Large intestine (tissue), 3 donors: Measurements from ENCODE around the gene ITPKB. TPM values are rescaled to one million over a fixed set of nuclear protein-coding genes. Genes with fewer than 3 reads are reported as not detected.

Source experiments
- DNase-seq, 2 donors: peaks; one replicate each; pipeline versions ENCODE4 v3.0.0 to v3.0.0-alpha.2; 2013
- H3K27ac ChIP-seq: one replicate; pipeline ENCODE4 v1.5.1; 2013; ENCODE audit warnings: low read length
- H3K27me3 ChIP-seq: 2 replicates; pipeline ENCODE4 v1.6.1; 2013; ENCODE audit warnings: low read length; ENCODE audit not compliant: control insufficient read depth, insufficient read depth
- H3K36me3 ChIP-seq: 2 replicates; pipeline ENCODE4 v1.6.1; 2013; ENCODE audit warnings: low read length; ENCODE audit not compliant: control insufficient read depth, insufficient read depth
- H3K4me1 ChIP-seq: one replicate; pipeline ENCODE4 v1.6.1; 2013; ENCODE audit warnings: low read length; ENCODE audit not compliant: control insufficient read depth, insufficient read depth
- H3K4me3 ChIP-seq: one replicate; pipeline ENCODE4 v1.5.1; 2013; ENCODE audit warnings: low read length
- H3K9me3 ChIP-seq: one replicate; pipeline ENCODE4 v1.6.1; 2013; ENCODE audit warnings: mild to moderate bottlenecking, low read depth, low read length, moderate library complexity; ENCODE audit not compliant: control insufficient read depth
- WGBS: methylation state at CpG from one replicate; pipeline ENCODE4 v1.1.5; 2013; ENCODE audit warnings: low lambda C conversion rate; ENCODE audit not compliant: insufficient coverage; 5-methylcytosine and 5-hydroxymethylcytosine counted together
- polyA plus RNA-seq: library from polyadenylated mRNA; unstranded; fragments of 120-200 nt; gene quantifications from one replicate; pipeline ENCODE4 v1.2.1, GENCODE V29; 2013

The ITPKB gene
- polyA plus RNA-seq, 1 donor: 13.0 TPM

DNA sequence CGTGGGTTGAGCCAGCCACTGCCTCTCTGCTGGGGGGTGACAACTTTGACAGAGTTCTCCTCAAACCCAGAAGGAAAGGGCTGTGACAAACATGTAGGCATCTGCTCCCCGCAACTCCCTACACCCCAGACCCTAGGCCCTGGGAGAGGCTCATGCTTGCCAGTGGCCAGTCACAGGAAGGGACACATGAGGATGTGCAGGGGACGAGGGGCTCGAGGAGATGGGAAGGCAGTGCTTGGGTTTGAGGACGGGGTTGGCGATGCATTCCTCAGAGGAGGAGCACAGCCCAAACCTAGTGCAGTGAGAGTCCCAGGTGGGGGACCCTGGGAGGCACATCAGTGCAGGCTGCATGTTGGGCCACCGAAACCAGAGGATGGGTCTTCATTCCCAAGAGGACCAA lies 128.4 kb downstream of the ITPKB start:
- WGBS: no CpG with 5 or more reads among the region's 7 CpGs
- Histone ChIP-seq H3K27me3 (peaks cover 19% of the 10 kb centered on the region), H3K36me3 (no peaks in the 10 kb centered on the region), H3K4me1 (peaks cover 2% of the 10 kb centered on the region), H3K4me3 (no peak overlapping the region), H3K27ac (no peak overlapping the region), H3K9me3 (no peaks in the 10 kb centered on the region)
- no peak for DNase-seq

DNA sequence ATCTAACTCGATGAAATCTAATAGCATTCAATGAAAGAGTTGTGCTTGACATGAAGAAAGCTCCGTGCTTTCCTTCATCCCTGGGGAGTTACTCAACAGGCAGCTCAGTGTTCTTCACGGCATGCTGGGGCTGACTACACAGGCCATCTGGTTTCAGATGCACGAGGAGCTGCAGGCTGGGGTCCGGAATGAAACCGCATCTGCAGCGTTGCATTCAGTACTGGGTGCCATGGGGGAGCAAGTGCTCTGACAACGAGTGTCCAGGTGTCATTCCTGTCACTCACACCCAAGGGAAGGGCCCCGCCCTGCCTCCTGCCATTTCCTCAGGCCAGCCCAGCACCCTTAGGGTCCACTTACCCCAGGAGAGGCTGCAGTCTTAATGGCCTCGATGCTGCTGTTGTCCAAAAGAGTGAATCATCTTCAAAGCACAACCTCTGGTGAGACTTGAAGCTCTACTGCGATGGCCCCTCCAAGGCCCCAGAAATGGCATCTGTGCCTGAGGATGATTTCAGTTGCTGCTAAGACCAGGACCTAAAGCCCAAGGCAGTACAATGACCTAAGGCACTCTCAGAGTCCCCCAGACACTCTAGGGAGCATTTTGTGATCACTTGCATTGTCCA lies 129.1 kb downstream of the ITPKB start:
- peaks cover 2% of the 10 kb centered on the region for H3K4me1 ChIP-seq
- WGBS: no CpG with 5 or more reads among the region's 11 CpGs
- no peak for DNase-seq
- H3K36me3 ChIP-seq: no peaks in the 10 kb centered on the region
- no peak overlapping the region for H3K27ac ChIP-seq
- H3K9me3 ChIP-seq: no peaks in the 10 kb centered on the region
- no peak overlapping the region for H3K4me3 ChIP-seq
- H3K27me3 ChIP-seq: peaks cover 19% of the 10 kb centered on the region

- no peak overlapping the region for H3K4me3 ChIP-seq
- peaks cover 19% of the 10 kb centered on the region for H3K27me3 ChIP-seq
- H3K9me3 ChIP-seq: no peaks in the 10 kb centered on the region
- H3K36me3 ChIP-seq: no peaks in the 10 kb centered on the region
- peaks cover 2% of the 10 kb centered on the region for H3K4me1 ChIP-seq
- no peak overlapping the region for H3K27ac ChIP-seq
- WGBS: 87% methylated on average over 7 of the region's 18 CpGs
- peak; percentile 43 to 59 for DNase-seq
Measured at GRCh38 chr1:226608699-226609505, 130.2 kb downstream of the ITPKB start.

GRCh38 chr1:226607821-226608220 lies 131.3 kb downstream of the ITPKB start:
- H3K36me3 ChIP-seq: no peaks in the 10 kb centered on the region
- DNase-seq: no peak
- H3K4me1 ChIP-seq: peaks cover 2% of the 10 kb centered on the region
- H3K9me3 ChIP-seq: no peaks in the 10 kb centered on the region
- peaks cover 19% of the 10 kb centered on the region for H3K27me3 ChIP-seq
- WGBS: no CpG with 5 or more reads among the region's 1 CpG
- no peak overlapping the region for H3K27ac ChIP-seq
- H3K4me3 ChIP-seq: no peak overlapping the region

GRCh38 chr1:226607268-226607660 lies 131.8 kb downstream of the ITPKB start:
- Histone ChIP-seq H3K4me1 (peaks cover 2% of the 10 kb centered on the region), H3K9me3 (no peaks in the 10 kb centered on the region), H3K4me3 (no peak overlapping the region), H3K27ac (no peak overlapping the region), H3K36me3 (no peaks in the 10 kb centered on the region), H3K27me3 (peaks cover 19% of the 10 kb centered on the region)
- WGBS: 100% methylated on average over 1 of the region's 12 CpGs
- no peak for DNase-seq

DNA sequence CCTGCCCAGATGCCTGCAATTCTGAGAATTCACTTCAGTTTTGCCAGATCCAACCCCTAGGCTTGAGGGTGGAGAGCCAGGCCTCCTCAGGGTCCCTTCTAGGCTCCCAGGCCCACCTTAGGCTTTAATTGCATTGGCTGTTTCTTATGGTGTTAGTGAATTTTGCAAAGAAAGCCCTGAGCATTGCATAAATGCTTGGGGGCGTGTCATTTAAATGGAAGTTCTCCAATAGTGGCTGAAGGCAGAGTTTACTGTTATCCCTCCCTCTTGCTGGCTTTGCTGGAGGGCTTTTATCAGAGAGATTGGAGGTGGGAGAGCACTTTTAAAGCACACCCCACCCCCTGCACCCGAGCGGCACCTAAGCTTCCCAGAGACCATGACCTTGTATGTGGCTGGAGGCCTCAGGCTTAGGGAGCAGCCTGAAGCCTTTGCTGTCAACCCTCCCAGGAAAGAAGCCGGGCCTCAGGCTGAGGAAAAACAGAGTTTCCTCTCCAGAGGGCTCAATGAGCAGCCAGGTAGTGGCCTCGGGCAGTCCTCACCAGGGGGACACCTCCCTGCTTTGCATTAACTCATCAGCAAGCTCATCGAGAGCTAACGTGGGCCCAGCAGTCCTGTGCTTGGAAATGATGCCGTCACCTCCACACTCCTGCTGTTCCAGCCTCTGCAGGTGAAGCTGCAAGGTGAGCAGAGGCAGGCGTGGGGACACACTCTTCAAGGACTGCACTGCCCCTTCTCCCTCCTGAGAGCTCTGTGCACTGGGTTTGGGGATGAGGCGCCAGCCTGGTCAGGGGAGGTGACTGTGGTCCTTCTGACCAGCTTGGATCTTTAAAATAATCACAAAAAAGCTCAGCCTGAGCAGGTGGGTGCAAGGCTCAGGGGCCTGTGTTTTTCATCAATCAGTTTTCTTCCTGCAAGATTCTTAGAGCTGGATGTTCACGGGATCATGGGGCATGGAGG lies 132.5 kb downstream of the ITPKB start:
- Histone ChIP-seq H3K9me3 (no peaks in the 10 kb centered on the region), H3K36me3 (no peaks in the 10 kb centered on the region), H3K4me3 (no peak overlapping the region), H3K4me1 (peaks cover 2% of the 10 kb centered on the region), H3K27me3 (peaks cover 16% of the 10 kb centered on the region), H3K27ac (no peak overlapping the region)
- WGBS: no CpG with 5 or more reads among the region's 11 CpGs
- no peak for DNase-seq

- Histone ChIP-seq H3K27me3 (peaks cover 13% of the 10 kb centered on the region), H3K27ac (no peak overlapping the region), H3K4me1 (peaks cover 2% of the 10 kb centered on the region), H3K9me3 (no peaks in the 10 kb centered on the region), H3K36me3 (no peaks in the 10 kb centered on the region), H3K4me3 (no peak overlapping the region)
- DNase-seq: no peak
- WGBS: no CpG with 5 or more reads among the region's 9 CpGs
Measured at GRCh38 chr1:226605318-226605950, 133.6 kb downstream of the ITPKB start.

GRCh38 chr1:226604560-226605317 lies 134.3 kb downstream of the ITPKB start:
- Histone ChIP-seq H3K27me3 (peaks cover 6% of the 10 kb centered on the region), H3K4me1 (peaks cover 2% of the 10 kb centered on the region), H3K4me3 (no peak overlapping the region), H3K27ac (no peak overlapping the region), H3K36me3 (no peaks in the 10 kb centered on the region), H3K9me3 (no peaks in the 10 kb centered on the region)
- DNase-seq: no peak
- no CpG with 5 or more reads among the region's 9 CpGs for WGBS

GRCh38 chr1:226603858-226604559 lies 135.1 kb downstream of the ITPKB start:
- H3K27ac ChIP-seq: no peak overlapping the region
- no peak overlapping the region for H3K4me3 ChIP-seq
- WGBS: no CpG with 5 or more reads among the region's 19 CpGs
- H3K36me3 ChIP-seq: no peaks in the 10 kb centered on the region
- no peaks in the 10 kb centered on the region for H3K9me3 ChIP-seq
- no peak for DNase-seq
- H3K4me1 ChIP-seq: peaks cover 2% of the 10 kb centered on the region
- peaks cover 2% of the 10 kb centered on the region for H3K27me3 ChIP-seq
